ENCODE data around the gene TTLL11. TPM values are rescaled to one million over a fixed set of nuclear protein-coding genes. Genes with fewer than 3 reads are reported as not detected.

TTLL11 gene
- total RNA-seq, 4 donors from 2014 or later = 9.1 to 47.4 (median 11.3) TPM

GRCh38 chr9:122031776-122032175, 61.3 kb downstream of the TTLL11 start:
- H3K27me3 ChIP-seq = no peaks in the 10 kb centered on the region
- intact Hi-C loops (cut with DNase I; ENCODE audit: low total_unique reads) (no loop called here), in situ Hi-C loops (cut with MboI; ENCODE audit: low pct_ligation_motif_present in 1 of 4, low pct_unique_long_range_greater_than_20kb in 1 of 4, low sequenced_read_pairs in 3 of 4) (no loop called here)
- H3K27ac ChIP-seq = no peak overlapping the region
- TF ChIP-seq EP300 (IDR thresholded peaks at IDR 0.05; ENCODE audit: low read depth) (no peak), CTCF (IDR thresholded peaks at IDR 0.05) (no peak), POLR2A (IDR thresholded peaks at IDR 0.05) (no peak), POLR2AphosphoS5 (IDR thresholded peaks at IDR 0.05) (no peak)
- H3K36me3 ChIP-seq = no peaks in the 10 kb centered on the region
- 76 to 93% methylated on average over 5 to 7 of the region's 7 CpGs for WGBS, 2 donors (ENCODE audit: low coverage in 1 of 2)
- H3K4me1 ChIP-seq = no peaks in the 10 kb centered on the region
- H3K9me3 ChIP-seq = no peaks in the 10 kb centered on the region
- H3K4me3 ChIP-seq = no peak overlapping the region
- DNase-seq = no peak

- WGBS, 2 donors (ENCODE audit: low coverage in 1 of 2) = 84 to 87% methylated on average over 8 to 10 of the region's 10 CpGs
- H3K4me3 ChIP-seq = no peak overlapping the region
- no peak for TF ChIP-seq POLR2A (IDR thresholded peaks at IDR 0.05)
- no peak for TF ChIP-seq CTCF (IDR thresholded peaks at IDR 0.05)
- no peak for TF ChIP-seq EP300 (IDR thresholded peaks at IDR 0.05; ENCODE audit: low read depth)
- no peaks in the 10 kb centered on the region for H3K9me3 ChIP-seq
- intact Hi-C loops (cut with DNase I; ENCODE audit: low total_unique reads) (no loop called here), in situ Hi-C loops (cut with MboI; ENCODE audit: low pct_ligation_motif_present in 1 of 4, low pct_unique_long_range_greater_than_20kb in 1 of 4, low sequenced_read_pairs in 3 of 4) (no loop called here)
- H3K4me1 ChIP-seq = no peaks in the 10 kb centered on the region
- DNase-seq = no peak
- no peak overlapping the region for H3K27ac ChIP-seq
- no peaks in the 10 kb centered on the region for H3K27me3 ChIP-seq
- no peaks in the 10 kb centered on the region for H3K36me3 ChIP-seq
Observed at GRCh38 chr9:122031157-122031556, 62.0 kb downstream of the TTLL11 start.

- Histone ChIP-seq H3K4me1 (no peaks in the 10 kb centered on the region), H3K27ac (no peak overlapping the region), H3K36me3 (no peaks in the 10 kb centered on the region), H3K4me3 (no peak overlapping the region), H3K9me3 (no peaks in the 10 kb centered on the region), H3K27me3 (no peaks in the 10 kb centered on the region)
- DNase-seq = no peak
- in situ Hi-C loops (cut with MboI; ENCODE audit: low pct_ligation_motif_present in 1 of 4, low pct_unique_long_range_greater_than_20kb in 1 of 4, low sequenced_read_pairs in 3 of 4) = no loop called here
- no peak for TF ChIP-seq EP300 (IDR thresholded peaks at IDR 0.05; ENCODE audit: low read depth)
- no peak for TF ChIP-seq CTCF (IDR thresholded peaks at IDR 0.05)
- TF ChIP-seq POLR2A (IDR thresholded peaks at IDR 0.05) = no peak
- TF ChIP-seq POLR2AphosphoS5 (IDR thresholded peaks at IDR 0.05) = no peak
- 89 to 95% methylated on average over 4 of the region's 4 CpGs for WGBS, 2 donors (ENCODE audit: low coverage in 1 of 2)
- intact Hi-C loops (cut with DNase I; ENCODE audit: low total_unique reads) = no loop called here
Observed at GRCh38 chr9:122030357-122030756, 62.8 kb downstream of the TTLL11 start.

- no peak overlapping the region for H3K27ac ChIP-seq
- WGBS, 2 donors (ENCODE audit: low coverage in 1 of 2) = 92 to 93% methylated on average over 2 to 3 of the region's 3 CpGs
- no peak for DNase-seq
- intact Hi-C loops (cut with DNase I; ENCODE audit: low total_unique reads) = no loop called here
- no peaks in the 10 kb centered on the region for H3K36me3 ChIP-seq
- no peaks in the 10 kb centered on the region for H3K27me3 ChIP-seq
- in situ Hi-C loops (cut with MboI; ENCODE audit: low pct_ligation_motif_present in 1 of 4, low pct_unique_long_range_greater_than_20kb in 1 of 4, low sequenced_read_pairs in 3 of 4) = no loop called here
- H3K4me3 ChIP-seq = no peak overlapping the region
- TF ChIP-seq EP300 (IDR thresholded peaks at IDR 0.05; ENCODE audit: low read depth) (no peak), CTCF (IDR thresholded peaks at IDR 0.05) (no peak), POLR2A (IDR thresholded peaks at IDR 0.05) (no peak), POLR2AphosphoS5 (IDR thresholded peaks at IDR 0.05) (no peak)
- H3K4me1 ChIP-seq = no peaks in the 10 kb centered on the region
- H3K9me3 ChIP-seq = no peaks in the 10 kb centered on the region
Observed at GRCh38 chr9:122029898-122030297, 63.2 kb downstream of the TTLL11 start.

All from transverse colon (tissue), 4 donors.